Measurements from ENCODE around the gene CCDC187.

- TF ChIP-seq CTCF (IDR thresholded peaks at IDR 0.05) (no peak), POLR2A (IDR thresholded peaks at IDR 0.05) (no peak), EP300 (IDR thresholded peaks at IDR 0.05) (no peak), POLR2AphosphoS5 (IDR thresholded peaks at IDR 0.05) (no peak)
These were observed 45.6 kb downstream of the CCDC187 start for GRCh38 chr9:136258299-136258625.
